HK-2 (cell line): ENCODE data around the gene B3GNT3.

ENCODE experiments used
- DNase-seq: peaks from one replicate; pipeline ENCODE4 v3.0.0-alpha.2; 2018; ENCODE audit not compliant: unreplicated experiment

B3GNT3 gene

DNA sequence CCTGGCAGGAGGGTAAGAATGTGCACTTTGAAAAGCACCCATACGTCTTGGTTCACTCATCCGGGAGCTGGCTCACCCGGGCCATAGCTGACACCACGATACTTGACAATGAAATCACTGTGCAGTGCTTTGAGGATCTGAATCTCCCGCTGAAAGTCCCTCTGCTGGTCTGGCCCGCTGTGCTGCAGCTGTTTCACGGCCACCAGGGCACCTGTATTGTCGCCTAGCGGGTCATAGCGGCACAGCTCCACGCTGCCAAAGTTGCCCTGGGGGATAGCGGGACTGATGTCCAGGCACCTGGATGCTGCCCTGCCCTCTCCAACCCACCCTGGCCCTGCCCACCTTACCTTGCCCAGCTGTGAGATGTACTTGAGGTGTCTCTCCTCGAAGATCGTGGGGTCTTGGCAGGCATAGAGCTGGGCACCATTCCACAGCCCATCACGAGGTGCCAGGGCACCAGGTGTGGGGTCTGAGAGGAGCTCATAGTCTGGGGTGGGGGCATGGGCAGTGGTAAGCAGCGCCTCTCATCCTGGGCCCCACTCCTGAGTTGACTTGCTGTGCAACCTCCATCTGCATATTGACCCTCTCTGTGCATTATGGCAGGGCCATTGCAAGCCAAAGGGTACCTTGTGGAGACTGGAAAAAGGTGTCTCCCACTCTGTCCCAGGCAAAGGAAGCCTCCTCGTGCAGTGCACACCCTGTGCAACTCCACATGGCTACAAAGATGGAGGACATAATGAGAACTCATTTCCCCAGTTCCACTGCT is 37.7 kb downstream of the B3GNT3 start:
- no peak for DNase-seq

DNA sequence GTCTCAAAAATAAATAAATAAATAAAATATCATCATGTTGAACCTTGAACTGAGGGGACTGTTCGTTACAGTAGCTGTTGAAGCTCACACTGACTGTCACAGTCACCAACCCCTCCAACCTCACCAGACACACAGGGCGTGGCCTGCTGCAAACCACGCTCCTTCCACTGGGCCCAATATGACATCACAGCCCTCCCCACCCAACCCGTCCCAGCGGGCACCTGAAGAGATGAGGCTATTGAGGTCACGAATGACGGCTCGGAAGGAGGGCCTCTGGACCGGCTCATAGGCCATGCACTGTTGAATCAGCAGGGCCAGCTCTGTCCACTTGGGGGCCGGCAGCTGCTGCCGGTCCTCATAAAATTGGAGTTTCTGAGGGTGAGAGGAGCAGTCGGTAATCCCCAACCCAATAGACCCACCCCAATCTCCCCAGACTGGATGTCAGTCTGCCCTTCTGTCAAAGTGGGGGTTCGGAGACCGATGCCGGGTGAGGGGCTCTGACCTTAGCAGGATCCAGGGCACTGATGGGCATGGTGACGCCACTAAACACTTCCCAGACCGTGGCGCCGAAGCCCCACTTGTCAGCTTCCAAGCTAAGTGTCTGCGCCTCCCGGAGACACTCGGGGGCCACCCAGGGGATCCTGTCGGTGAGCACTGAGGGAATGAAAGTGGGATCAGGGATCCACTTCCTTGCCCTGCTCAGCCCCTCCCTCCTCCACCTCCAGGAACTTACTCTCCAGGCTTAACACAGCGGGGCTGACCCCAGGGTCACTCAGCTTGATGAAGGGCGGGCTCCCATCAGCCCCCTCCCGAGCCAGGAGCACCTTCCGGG is 39.6 kb downstream of the B3GNT3 start:
- DNase-seq = no peak

- DNase-seq = no peak
Observed at GRCh38 chr19:17835182-17836006, 40.5 kb downstream of the B3GNT3 start.

GRCh38 chr19:17836530-17836929 is 41.6 kb downstream of the B3GNT3 start:
- DNase-seq = no peak

GRCh38 chr19:17837972-17838371 is 43.0 kb downstream of the B3GNT3 start:
- no peak for DNase-seq

GRCh38 chr19:17840019-17840418 is 45.1 kb downstream of the B3GNT3 start:
- no peak for DNase-seq

DNA sequence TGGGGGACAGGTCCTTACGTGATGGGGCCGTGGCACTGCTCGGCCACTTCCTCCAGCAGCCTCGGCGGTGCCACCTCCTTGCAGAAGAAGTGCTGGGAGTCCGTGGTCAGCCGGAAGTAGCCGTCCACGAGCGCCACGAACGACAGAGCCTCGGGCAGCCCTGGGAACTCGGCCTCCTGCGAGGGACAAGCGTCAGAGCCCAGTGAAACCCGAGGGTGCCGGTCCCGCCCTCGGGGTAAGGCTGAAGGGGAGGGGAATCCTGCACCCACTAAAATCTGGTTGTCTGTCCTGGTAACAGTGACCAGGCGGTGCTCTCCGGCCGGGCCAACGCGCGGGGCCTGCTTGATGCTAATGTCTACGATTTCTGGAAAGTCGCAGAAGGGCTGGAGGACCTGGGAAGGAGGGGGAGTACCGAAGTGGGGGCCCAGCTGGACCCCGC is 46.5 kb downstream of the B3GNT3 start:
- DNase-seq = peak; percentile 40

DNA sequence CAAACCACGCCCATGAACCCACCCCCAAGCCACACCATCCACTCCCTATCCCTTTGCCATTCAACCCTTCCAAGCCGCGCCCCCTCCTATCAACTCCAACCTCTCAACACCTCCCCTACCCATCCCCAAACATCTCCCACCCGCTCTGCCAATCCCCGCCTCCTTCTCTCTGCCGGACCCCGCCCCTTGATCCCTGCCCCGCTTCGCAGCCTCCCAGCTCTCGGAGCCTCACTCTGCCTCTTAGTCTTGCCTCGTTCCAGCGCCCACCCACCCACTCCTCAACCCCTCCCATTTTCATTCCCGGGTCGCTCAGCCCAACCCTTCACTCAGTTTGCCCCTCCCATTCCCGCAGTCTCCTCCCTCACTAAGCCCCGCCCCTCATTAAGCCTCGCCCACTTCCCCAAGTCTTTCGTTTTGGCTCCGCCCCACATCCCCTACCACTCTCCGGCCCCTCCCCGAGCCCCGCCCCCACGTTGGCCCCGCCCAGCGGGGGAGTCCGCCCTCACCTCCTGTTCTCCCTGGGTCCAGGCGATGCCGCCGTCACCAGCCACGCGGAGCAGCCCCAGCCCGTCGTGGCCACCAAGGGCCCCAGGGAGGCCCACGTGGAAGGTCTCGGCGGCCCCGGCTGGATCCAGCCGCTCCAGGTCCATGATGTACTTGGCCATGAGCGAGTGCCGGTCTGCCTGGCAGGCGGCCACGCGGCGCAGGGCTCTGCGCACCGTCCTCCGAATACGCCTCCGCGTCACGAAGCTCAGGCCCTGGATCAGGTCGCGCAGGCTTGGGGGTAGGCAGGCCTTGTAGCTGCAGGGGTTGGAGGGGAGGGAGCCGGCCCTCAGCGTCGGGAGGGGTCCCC is 47.1 kb downstream of the B3GNT3 start:
- peak; percentile 94 for DNase-seq

DNA sequence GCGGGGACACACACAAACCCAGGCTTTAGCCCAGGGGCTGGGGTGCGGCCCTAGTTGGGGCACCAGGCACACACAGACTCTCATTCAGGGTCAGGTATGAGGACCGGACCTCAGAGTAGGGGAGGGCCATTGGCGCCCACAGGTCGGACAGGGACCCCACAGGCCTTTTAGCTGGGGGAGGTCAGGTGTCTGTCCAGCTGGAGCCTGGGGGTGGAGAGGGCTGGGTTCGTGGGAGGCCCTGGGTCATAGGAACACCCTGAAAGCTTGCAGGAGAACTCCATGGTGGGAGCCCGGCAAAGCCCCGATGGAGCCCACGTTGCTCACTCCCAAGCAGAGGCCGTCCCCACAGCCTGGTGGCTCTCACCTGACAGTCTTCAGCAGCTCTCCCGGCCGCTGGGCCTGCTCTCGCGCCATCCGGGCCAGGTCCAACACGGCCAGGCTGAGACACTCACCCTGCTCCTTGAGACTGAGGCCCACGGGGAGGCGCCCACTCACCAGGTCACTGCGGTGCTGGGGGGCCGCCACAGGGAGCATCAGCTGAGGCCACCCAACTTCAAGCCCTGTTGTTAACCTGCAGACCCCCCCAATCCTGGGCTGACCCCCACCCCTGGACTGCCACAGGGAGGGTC is 47.8 kb downstream of the B3GNT3 start:
- no peak for DNase-seq

GRCh38 chr19:17843292-17843827 is 48.4 kb downstream of the B3GNT3 start:
- DNase-seq = no peak

- no peak for DNase-seq
Observed at GRCh38 chr19:17843908-17844490, 49.1 kb downstream of the B3GNT3 start.

GRCh38 chr19:17846146-17846545 is 51.2 kb downstream of the B3GNT3 start:
- DNase-seq = no peak

GRCh38 chr19:17847538-17848366 is 52.8 kb downstream of the B3GNT3 start, which contains the start of gene JAK3:
TSS of gene JAK3 (minus strand) at chr19:17847982. CDS start at chr19:17844417, 3,565 bp downstream.
- DNase-seq = peak; percentile 59

DNA sequence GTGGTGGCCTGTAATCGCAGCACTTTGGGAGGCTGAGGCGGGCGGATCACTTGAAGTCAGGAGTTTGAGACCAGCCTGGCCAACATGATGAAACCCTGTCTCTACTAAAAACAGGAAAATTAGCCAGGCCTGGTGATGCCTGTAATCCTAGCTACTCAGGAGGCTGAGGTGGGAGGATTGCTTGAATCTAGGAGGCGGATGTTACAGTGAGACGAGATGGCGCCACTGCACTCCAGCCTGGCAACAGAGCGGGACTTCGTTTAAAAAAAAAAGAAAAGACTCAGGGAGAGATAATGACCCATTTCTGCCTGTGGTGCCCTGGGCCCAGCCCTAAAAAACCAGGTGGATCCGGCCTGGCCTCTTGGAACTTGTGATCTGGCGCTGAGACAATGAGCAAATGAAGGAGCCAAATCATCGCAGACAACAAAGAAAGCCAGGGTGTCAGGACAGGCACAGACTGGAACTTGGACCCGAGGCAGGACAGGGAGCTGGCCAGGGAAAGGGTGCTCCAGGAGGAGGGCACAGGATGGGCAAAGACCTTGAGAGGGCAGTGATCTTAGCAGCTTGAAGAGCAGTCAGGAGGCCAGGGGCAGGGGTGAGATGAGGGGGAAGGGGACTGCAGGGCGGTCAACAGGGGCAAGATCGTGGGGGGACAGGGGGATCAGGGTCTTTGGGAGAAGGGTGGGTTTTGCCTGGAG is 53.8 kb downstream of the B3GNT3 start:
- DNase-seq = no peak

DNA sequence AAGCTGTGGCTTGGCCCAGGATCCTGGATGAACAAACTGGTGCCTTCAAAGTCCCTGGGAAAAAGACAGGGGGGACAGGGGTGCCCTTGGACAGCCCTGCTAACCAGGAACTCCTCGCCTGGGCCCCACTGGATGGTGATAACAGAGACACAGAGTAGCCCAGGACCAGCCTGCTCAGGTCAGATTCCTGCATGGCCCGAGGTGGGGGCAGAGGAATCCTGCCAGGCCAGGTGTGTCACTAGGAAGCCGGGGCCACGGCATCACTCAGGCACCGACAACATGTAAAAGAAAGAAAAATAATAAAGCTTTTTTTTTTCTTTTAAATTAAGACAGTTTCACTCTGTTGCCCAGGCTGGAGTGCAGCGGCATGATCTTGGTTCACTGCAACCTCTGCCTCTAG is 59.1 kb downstream of the B3GNT3 start:
- DNase-seq = no peak

GRCh38 chr19:17855280-17856152 is 60.6 kb downstream of the B3GNT3 start:
- peak; percentile 90 for DNase-seq
